Mesodermal cell (in vitro differentiated cells): ENCODE results near the gene GDPD5.

Experiments used
- H3K27ac ChIP-seq: 2 replicates; pipeline ENCODE4 v1.7.0; 2013; ENCODE audit warnings: mild to moderate bottlenecking, low read depth, low read length, moderate library complexity; ENCODE audit not compliant: severe bottlenecking
- H3K36me3 ChIP-seq: 2 replicates; pipeline ENCODE4 v1.7.1; 2013; ENCODE audit warnings: mild to moderate bottlenecking, low read length, moderate library complexity; ENCODE audit not compliant: control insufficient read depth, insufficient read depth
- H3K4me1 ChIP-seq: one replicate; pipeline ENCODE4 v1.7.1; 2013; ENCODE audit warnings: mild to moderate bottlenecking, low read length; ENCODE audit not compliant: insufficient read depth, control insufficient read depth, poor library complexity, severe bottlenecking
- H3K4me3 ChIP-seq: 2 replicates; pipeline ENCODE4 v1.7.0; 2013; ENCODE audit warnings: low read length, control low read depth, mild to moderate bottlenecking; ENCODE audit not compliant: insufficient read depth, poor library complexity, severe bottlenecking; ENCODE audit errors: extremely low read depth
- H3K9me3 ChIP-seq: 2 replicates; pipeline ENCODE4 v1.7.1; 2013; ENCODE audit warnings: mild to moderate bottlenecking, low read length, moderate library complexity; ENCODE audit not compliant: control insufficient read depth
- WGBS, 2 experiments: methylation state at CpG; one replicate each; pipeline ENCODE4 v1.1.5; 2013; ENCODE audit warnings: missing lambda C conversion rate in 2 of 2; ENCODE audit not compliant: insufficient coverage in 2 of 2; 5-methylcytosine and 5-hydroxymethylcytosine counted together

GDPD5 gene

GRCh38 chr11:75565221-75565814 is 39.6 kb upstream of the GDPD5 start:
- no peaks in the 10 kb centered on the region for H3K9me3 ChIP-seq
- peak overlapping the region; percentile 97 for H3K27ac ChIP-seq
- H3K36me3 ChIP-seq, result peaks cover 68% of the 10 kb centered on the region
- 43 to 54% methylated on average over 4 of the region's 5 CpGs for WGBS, 2 experiments
- peak overlapping the region; percentile 75 for H3K4me3 ChIP-seq
- peaks cover 46% of the 10 kb centered on the region for H3K4me1 ChIP-seq

- H3K36me3 ChIP-seq, result peaks cover 56% of the 10 kb centered on the region
- WGBS, 2 experiments, result 5 to 6% methylated on average over 4 to 7 of the region's 9 CpGs
Measured at GRCh38 chr11:75563978-75564552, 38.3 kb upstream of the GDPD5 start.

GRCh38 chr11:75563501-75563977 is 37.8 kb upstream of the GDPD5 start:
- Histone ChIP-seq H3K27ac (peak overlapping the region; percentile 97), H3K36me3 (peaks cover 51% of the 10 kb centered on the region), H3K4me1 (peaks cover 63% of the 10 kb centered on the region), H3K9me3 (no peaks in the 10 kb centered on the region), H3K4me3 (peak overlapping the region; percentile 75)
- 0% methylated on average over 4 of the region's 5 CpGs for WGBS, 2 experiments

More at GRCh38 chr11:75563978-75564552, 38.3 kb upstream of the GDPD5 start:
- Histone ChIP-seq H3K27ac (peak overlapping the region; percentile 97), H3K4me3 (peak overlapping the region; percentile 75), H3K9me3 (no peaks in the 10 kb centered on the region), H3K4me1 (peaks cover 58% of the 10 kb centered on the region)

- peak overlapping the region; percentile 97 for H3K27ac ChIP-seq
- peaks cover 64% of the 10 kb centered on the region for H3K4me1 ChIP-seq
- WGBS, 2 experiments, result 0 to 2% methylated on average over 7 to 11 of the region's 16 CpGs
- no peaks in the 10 kb centered on the region for H3K9me3 ChIP-seq
- H3K4me3 ChIP-seq, result peak overlapping the region; percentile 75
- H3K36me3 ChIP-seq, result peaks cover 45% of the 10 kb centered on the region
Measured at GRCh38 chr11:75562836-75563484, 37.2 kb upstream of the GDPD5 start.

- H3K9me3 ChIP-seq, result no peaks in the 10 kb centered on the region
- peaks cover 64% of the 10 kb centered on the region for H3K4me1 ChIP-seq
- peak within 1 kb of the TSS; percentile 97 for H3K27ac ChIP-seq
- WGBS, 2 experiments, result 0 to 1% methylated on average over 36 to 46 of the region's 51 CpGs
- H3K4me3 ChIP-seq, result peak within 1 kb of the TSS; percentile 75
- H3K36me3 ChIP-seq, result peaks cover 38% of the 10 kb centered on the region
Measured at GRCh38 chr11:75562048-75562835, 36.5 kb upstream of the GDPD5 start, which contains the start of gene SERPINH1. Gene SERPINH1 (plus strand): TSS chr11:75562253. CDS start chr11:75566350, 4,097 bp downstream.

- Histone ChIP-seq H3K4me3 (peak overlapping the region; percentile 75), H3K4me1 (peaks cover 67% of the 10 kb centered on the region), H3K9me3 (no peaks in the 10 kb centered on the region), H3K36me3 (peaks cover 31% of the 10 kb centered on the region), H3K27ac (peak overlapping the region; percentile 97)
- 12 to 23% methylated on average over 8 to 18 of the region's 21 CpGs for WGBS, 2 experiments
Measured at GRCh38 chr11:75561426-75562047, 35.8 kb upstream of the GDPD5 start.

- H3K4me3 ChIP-seq, result no peak overlapping the region
- peak overlapping the region; percentile 68 for H3K27ac ChIP-seq
- 80% methylated on average over 1 of the region's 1 CpG; no CpG with 5 or more reads in 1 of the 2 experiments for WGBS, 2 experiments
- H3K4me1 ChIP-seq, result peaks cover 60% of the 10 kb centered on the region
- peaks cover 22% of the 10 kb centered on the region for H3K36me3 ChIP-seq
- H3K9me3 ChIP-seq, result no peaks in the 10 kb centered on the region
Measured at GRCh38 chr11:75560644-75561043, 34.9 kb upstream of the GDPD5 start.

GRCh38 chr11:75558939-75559843 is 33.5 kb upstream of the GDPD5 start:
- Histone ChIP-seq H3K9me3 (no peaks in the 10 kb centered on the region), H3K27ac (peak overlapping the region; percentile 94), H3K4me1 (peaks cover 57% of the 10 kb centered on the region), H3K4me3 (peak overlapping the region; percentile 7), H3K36me3 (peaks cover 14% of the 10 kb centered on the region)
- 13 to 17% methylated on average over 3 to 4 of the region's 8 CpGs for whole genome bisulfite sequencing, 2 experiments

GRCh38 chr11:75557666-75558494 is 32.1 kb upstream of the GDPD5 start:
- Histone ChIP-seq H3K4me3 (no peak overlapping the region), H3K27ac (peak overlapping the region; percentile 94), H3K9me3 (no peaks in the 10 kb centered on the region), H3K4me1 (peaks cover 68% of the 10 kb centered on the region), H3K36me3 (peaks cover 3% of the 10 kb centered on the region)
- WGBS, 2 experiments, result 79% methylated on average over 7 to 13 of the region's 17 CpGs
